KOPT-K1 (cell line): ENCODE data around the gene PTPRE.

Source experiments
- H3K27ac ChIP-seq: fragments of 200-600 bp; sonication (generic); 2 replicates; pipeline ENCODE4 v1.5.1; 2016; ENCODE audit warnings: antibody characterized with exemption, mild to moderate bottlenecking, low read depth, low read length; ENCODE audit not compliant: poor library complexity, severe bottlenecking
- H3K36me3 ChIP-seq: fragments of 200-600 bp; sonication (generic); 2 replicates; pipeline ENCODE4 v1.5.1; 2017; ENCODE audit warnings: antibody characterized with exemption, mild to moderate bottlenecking, low read length, moderate library complexity; ENCODE audit not compliant: insufficient read depth
- H3K9me3 ChIP-seq: fragments of 200-600 bp; sonication (generic); 2 replicates; pipeline ENCODE4 v1.5.1; 2017; ENCODE audit warnings: antibody characterized with exemption, low read length, mild to moderate bottlenecking; ENCODE audit not compliant: insufficient read depth, poor library complexity, severe bottlenecking

Gene PTPRE

GRCh38 chr10:128008521-128009250 is 101.8 kb downstream of the PTPRE start:
- no peak overlapping the region for H3K27ac ChIP-seq
- no peaks in the 10 kb centered on the region for H3K36me3 ChIP-seq
- H3K9me3 ChIP-seq = no peaks in the 10 kb centered on the region

- Histone ChIP-seq H3K27ac (no peak overlapping the region), H3K36me3 (no peaks in the 10 kb centered on the region), H3K9me3 (no peaks in the 10 kb centered on the region)
Measured at GRCh38 chr10:128009372-128010126, 102.6 kb downstream of the PTPRE start.

- H3K27ac ChIP-seq = no peak overlapping the region
- H3K9me3 ChIP-seq = no peaks in the 10 kb centered on the region
- H3K36me3 ChIP-seq = no peaks in the 10 kb centered on the region
Measured at GRCh38 chr10:128011059-128011979, 104.4 kb downstream of the PTPRE start.

- H3K36me3 ChIP-seq = no peaks in the 10 kb centered on the region
- no peak overlapping the region for H3K27ac ChIP-seq
Measured at GRCh38 chr10:128013626-128014025, 106.7 kb downstream of the PTPRE start.

GRCh38 chr10:128014236-128014635 is 107.3 kb downstream of the PTPRE start:
- Histone ChIP-seq H3K36me3 (no peaks in the 10 kb centered on the region), H3K27ac (no peak overlapping the region), H3K9me3 (no peaks in the 10 kb centered on the region)

More at GRCh38 chr10:128013626-128014025, 106.7 kb downstream of the PTPRE start:
- H3K9me3 ChIP-seq = no peaks in the 10 kb centered on the region

GRCh38 chr10:128016423-128017060 is 109.6 kb downstream of the PTPRE start:
- H3K9me3 ChIP-seq = no peaks in the 10 kb centered on the region
- H3K36me3 ChIP-seq = no peaks in the 10 kb centered on the region
- no peak overlapping the region for H3K27ac ChIP-seq

GRCh38 chr10:128017822-128018221 is 110.9 kb downstream of the PTPRE start:
- Histone ChIP-seq H3K27ac (no peak overlapping the region), H3K36me3 (no peaks in the 10 kb centered on the region), H3K9me3 (no peaks in the 10 kb centered on the region)

- Histone ChIP-seq H3K9me3 (no peaks in the 10 kb centered on the region), H3K27ac (no peak overlapping the region), H3K36me3 (no peaks in the 10 kb centered on the region)
Measured at GRCh38 chr10:128018236-128018635, 111.3 kb downstream of the PTPRE start.

- Histone ChIP-seq H3K27ac (no peak overlapping the region), H3K36me3 (no peaks in the 10 kb centered on the region), H3K9me3 (no peaks in the 10 kb centered on the region)
Measured at GRCh38 chr10:128018691-128019090, 111.8 kb downstream of the PTPRE start.

- no peak overlapping the region for H3K27ac ChIP-seq
- no peaks in the 10 kb centered on the region for H3K9me3 ChIP-seq
Measured at GRCh38 chr10:128022261-128023196, 115.6 kb downstream of the PTPRE start.

GRCh38 chr10:128024426-128024825 is 117.5 kb downstream of the PTPRE start:
- no peaks in the 10 kb centered on the region for H3K36me3 ChIP-seq
- no peak overlapping the region for H3K27ac ChIP-seq
- no peaks in the 10 kb centered on the region for H3K9me3 ChIP-seq

More at GRCh38 chr10:128022261-128023196, 115.6 kb downstream of the PTPRE start:
- no peaks in the 10 kb centered on the region for H3K36me3 ChIP-seq

GRCh38 chr10:128025437-128025836 is 118.5 kb downstream of the PTPRE start:
- Histone ChIP-seq H3K36me3 (no peaks in the 10 kb centered on the region), H3K9me3 (no peaks in the 10 kb centered on the region)

GRCh38 chr10:128025951-128026350 is 119.0 kb downstream of the PTPRE start:
- Histone ChIP-seq H3K27ac (no peak overlapping the region), H3K9me3 (no peaks in the 10 kb centered on the region), H3K36me3 (no peaks in the 10 kb centered on the region)

More at GRCh38 chr10:128025437-128025836, 118.5 kb downstream of the PTPRE start:
- H3K27ac ChIP-seq = no peak overlapping the region
